GM21723 (cell line): ENCODE results near the gene TINAGL1.

Experiments
- ATAC-seq: cut with Tn5 transposase; IDR thresholded peaks from one replicate; pipeline ENCODE4 v1.9.1; 2021; ENCODE audit warnings: mild to moderate bottlenecking, moderate library complexity; ENCODE audit not compliant: unreplicated experiment

Gene TINAGL1

DNA sequence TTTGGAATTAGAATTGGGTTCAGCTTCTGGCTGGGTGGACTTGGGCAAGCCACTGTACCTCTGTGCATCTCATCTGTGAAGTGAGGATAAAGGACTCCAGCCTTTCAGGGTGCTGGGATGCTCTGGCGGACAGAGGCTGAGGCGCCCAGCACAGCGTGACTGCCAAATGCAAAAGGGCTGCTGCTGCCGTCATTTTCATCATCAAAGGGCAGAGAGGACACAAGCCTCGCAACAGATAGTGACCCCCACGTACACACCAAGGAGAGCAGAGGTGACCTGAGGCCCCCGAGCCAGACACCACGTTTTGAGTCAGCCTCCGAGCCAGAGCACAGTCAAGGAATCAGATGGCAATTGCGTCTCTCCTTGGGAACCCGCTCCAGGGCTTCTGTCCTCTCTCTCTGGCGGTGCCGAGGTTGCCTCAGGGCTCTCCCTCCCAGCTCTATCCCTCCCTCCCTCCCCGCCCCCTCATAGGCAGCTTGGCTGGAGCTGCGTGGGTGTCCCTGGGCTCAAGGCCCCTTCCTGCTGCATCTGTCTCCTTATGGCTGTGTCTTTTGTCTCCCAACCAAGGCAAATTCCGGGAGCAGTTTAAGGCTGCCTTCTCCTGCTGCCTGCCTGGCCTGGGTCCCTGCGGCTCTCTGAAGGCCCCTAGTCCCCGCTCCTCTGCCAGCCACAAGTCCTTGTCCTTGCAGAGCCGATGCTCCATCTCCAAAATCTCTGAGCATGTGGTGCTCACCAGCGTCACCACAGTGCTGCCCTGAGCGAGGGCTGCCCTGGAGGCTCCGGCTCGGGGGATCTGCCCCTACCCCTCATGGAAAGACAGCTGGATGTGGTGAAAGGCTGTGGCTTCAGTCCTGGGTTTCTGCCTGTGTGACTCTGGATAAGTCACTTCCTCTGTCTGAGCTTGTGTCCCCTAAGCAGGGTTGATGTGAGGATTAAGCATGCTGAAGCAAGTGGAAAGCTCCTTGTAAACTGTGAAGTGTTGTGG lies 50.2 kb downstream of the TINAGL1 start:
- ATAC-seq, result no peak

- no peak for ATAC-seq
Observed at GRCh38 chr1:31627301-31627929, 51.1 kb downstream of the TINAGL1 start.

- no peak for ATAC-seq
Observed at GRCh38 chr1:31627930-31628559, 51.7 kb downstream of the TINAGL1 start.

DNA sequence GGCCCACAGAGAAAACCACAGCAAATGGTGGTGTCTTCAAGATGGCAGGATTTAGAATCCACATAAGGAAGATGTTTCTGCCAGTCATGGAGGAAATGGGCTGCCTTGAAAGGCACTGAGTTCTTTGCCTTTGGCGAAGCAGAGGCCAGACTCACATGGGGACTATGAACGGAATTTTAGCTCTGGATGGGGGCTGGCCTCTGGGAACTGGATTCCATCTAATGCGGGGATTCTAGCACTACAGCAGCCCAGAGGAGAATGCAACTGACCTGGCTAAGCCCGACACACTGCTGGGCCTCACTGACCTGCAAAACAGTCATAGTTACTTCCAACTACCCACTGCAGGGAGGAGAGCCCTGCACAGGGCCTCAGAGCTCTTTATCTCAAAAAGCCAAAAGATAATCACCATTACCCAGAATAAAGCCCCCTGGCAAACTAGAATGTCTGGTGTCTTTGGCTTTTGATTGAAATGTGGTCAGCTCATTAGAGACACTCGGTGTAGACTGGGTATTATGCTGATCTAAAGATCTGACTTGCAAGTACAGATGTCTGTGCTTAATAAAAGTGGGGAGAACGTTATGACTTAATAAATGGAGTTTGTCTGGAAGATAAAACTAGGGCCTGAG lies 52.7 kb downstream of the TINAGL1 start:
- no peak for ATAC-seq

DNA sequence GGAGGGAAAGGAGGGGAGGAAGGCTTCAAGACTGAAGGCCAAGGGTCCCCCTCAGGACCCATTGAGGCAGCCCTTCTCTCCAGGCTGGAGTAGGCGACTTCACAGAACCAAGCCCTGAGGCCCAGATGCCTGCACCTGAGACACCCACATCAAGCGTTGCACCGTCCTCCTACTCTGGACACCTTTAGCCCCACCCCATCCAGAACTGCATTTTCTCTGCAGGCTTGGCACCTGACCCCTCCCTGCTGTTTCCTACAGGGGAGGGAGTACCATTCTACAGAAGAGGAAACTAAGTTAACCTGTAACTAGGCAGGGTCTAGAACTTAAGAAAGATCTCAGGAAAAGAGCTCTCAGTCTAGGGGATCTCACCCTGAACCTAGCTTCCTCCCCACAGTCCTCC lies 56.3 kb downstream of the TINAGL1 start:
- no peak for ATAC-seq

- ATAC-seq, result no peak
Observed at GRCh38 chr1:31633117-31633516, 56.8 kb downstream of the TINAGL1 start.
